HEK293 (cell line): ENCODE data around the gene VSTM5.

Experiments
- ZNF248 ChIP-seq: fragments of 450-650 bp; formaldehyde crosslinking; IDR thresholded peaks from 2 replicates; pipeline ENCODE4 v1.5.1; 2017; ENCODE audit warnings: missing biosample characterization, missing genetic modification characterization
- ZNF600 ChIP-seq: fragments of 450-650 bp; formaldehyde crosslinking; IDR thresholded peaks from 2 replicates; pipeline ENCODE4 v1.5.1; 2016; ENCODE audit warnings: missing biosample characterization, missing genetic modification characterization
- ZSCAN16 ChIP-seq: fragments of 450-650 bp; formaldehyde crosslinking; IDR thresholded peaks from 2 replicates; pipeline ENCODE4 v1.5.1; 2016; ENCODE audit warnings: missing biosample characterization, missing genetic modification characterization
- TF ChIP-seq, protein P1 (sequence below): fragments of 450-650 bp; formaldehyde crosslinking; IDR thresholded peaks from 2 replicates; pipeline ENCODE4 v1.5.1; 2016; ENCODE audit warnings: missing biosample characterization, missing genetic modification characterization
- TF ChIP-seq, protein P2 (sequence below): fragments of 450-650 bp; IDR thresholded peaks from 2 replicates; pipeline ENCODE4 v1.5.1; 2018; ENCODE audit warnings: missing biosample characterization, mild to moderate bottlenecking, missing genetic modification characterization

DNA sequence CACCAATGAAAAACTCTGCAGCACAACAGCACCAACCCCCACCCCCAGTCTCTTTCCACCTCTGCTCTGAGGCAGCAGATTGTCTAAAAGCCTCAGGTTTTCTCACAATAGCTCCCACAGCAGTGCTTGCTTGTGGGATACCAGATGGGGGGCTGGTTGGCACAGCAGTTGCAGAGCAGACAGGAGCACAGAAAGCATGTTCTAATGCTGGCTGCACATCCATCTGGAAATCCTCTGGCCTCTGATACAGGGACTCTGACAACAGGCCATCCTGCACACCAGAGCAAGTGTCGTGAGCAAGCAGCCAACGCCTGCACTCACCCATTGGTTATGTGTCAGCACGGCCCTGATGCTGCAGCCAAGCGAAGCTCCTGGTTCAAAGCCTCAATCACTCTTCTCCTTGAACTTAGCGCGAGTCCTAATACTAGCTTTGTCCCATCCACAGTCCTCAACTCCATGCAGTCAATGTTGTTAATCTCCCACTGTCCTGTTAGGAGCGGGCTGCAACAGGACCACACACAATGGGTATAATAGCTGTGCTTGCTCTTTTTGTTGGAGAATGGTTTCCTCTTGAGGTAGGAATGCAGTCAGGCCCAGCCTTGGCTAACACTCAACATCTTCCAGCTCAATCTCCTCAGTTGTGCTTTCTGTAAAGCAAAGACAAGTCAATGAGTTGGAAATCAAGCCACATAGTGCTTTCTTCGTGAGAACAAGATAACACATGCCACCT is 30.3 kb downstream of the VSTM5 start:
- TF ChIP-seq, protein P1, sequence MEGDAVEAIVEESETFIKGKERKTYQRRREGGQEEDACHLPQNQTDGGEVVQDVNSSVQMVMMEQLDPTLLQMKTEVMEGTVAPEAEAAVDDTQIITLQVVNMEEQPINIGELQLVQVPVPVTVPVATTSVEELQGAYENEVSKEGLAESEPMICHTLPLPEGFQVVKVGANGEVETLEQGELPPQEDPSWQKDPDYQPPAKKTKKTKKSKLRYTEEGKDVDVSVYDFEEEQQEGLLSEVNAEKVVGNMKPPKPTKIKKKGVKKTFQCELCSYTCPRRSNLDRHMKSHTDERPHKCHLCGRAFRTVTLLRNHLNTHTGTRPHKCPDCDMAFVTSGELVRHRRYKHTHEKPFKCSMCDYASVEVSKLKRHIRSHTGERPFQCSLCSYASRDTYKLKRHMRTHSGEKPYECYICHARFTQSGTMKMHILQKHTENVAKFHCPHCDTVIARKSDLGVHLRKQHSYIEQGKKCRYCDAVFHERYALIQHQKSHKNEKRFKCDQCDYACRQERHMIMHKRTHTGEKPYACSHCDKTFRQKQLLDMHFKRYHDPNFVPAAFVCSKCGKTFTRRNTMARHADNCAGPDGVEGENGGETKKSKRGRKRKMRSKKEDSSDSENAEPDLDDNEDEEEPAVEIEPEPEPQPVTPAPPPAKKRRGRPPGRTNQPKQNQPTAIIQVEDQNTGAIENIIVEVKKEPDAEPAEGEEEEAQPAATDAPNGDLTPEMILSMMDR = no peak
- TF ChIP-seq, protein P2, sequence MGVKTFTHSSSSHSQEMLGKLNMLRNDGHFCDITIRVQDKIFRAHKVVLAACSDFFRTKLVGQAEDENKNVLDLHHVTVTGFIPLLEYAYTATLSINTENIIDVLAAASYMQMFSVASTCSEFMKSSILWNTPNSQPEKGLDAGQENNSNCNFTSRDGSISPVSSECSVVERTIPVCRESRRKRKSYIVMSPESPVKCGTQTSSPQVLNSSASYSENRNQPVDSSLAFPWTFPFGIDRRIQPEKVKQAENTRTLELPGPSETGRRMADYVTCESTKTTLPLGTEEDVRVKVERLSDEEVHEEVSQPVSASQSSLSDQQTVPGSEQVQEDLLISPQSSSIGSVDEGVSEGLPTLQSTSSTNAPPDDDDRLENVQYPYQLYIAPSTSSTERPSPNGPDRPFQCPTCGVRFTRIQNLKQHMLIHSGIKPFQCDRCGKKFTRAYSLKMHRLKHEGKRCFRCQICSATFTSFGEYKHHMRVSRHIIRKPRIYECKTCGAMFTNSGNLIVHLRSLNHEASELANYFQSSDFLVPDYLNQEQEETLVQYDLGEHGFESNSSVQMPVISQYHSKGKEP = no peak
- TF ChIP-seq ZNF248 (tag by site-specific recombination) (no peak), ZNF600 (no peak), ZSCAN16 (tag by site-specific recombination) (no peak)
